ENCODE measurements around the gene PLOD3. TPM values are rescaled to one million over a fixed set of nuclear protein-coding genes. Genes with fewer than 3 reads are reported as not detected.
A peak's percentile ranks its signal among the peaks of the same experiment; 100 is the strongest.

PLOD3 gene
- total RNA-seq, 2 donors from 2014 or later = 44.7 to 53.5 TPM

DNA sequence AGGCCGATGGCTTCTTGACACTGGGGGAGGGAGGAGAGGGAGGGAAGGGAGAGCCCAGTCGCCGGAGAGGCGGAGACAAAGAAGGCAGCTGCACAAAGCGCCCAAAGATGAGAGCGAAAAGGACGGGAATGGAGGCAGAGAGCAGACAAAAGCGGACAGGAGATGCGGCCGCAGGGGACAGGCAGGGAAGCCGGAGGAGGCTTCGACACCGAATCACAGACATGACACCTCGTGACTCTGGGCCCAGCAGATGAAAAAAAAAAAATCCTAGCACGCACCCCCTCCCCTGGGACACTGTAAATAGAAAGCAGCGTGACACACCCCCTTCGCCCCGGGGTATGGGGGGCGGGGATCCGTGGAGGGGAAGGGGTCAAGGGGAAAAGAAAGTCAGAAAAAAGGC is 38.3 kb downstream of the PLOD3 start:
- ATAC-seq = no peak
- no peaks in the 10 kb centered on the region for H3K9me3 Mint-ChIP-seq
- H3K27ac Mint-ChIP-seq = no peak overlapping the region
- DNase-seq (ENCODE audit: low spot score in 2 of 2) = no peak
- H3K36me3 Mint-ChIP-seq = peaks cover 0 to 6% of the 10 kb centered on the region in 2 donors

DNA sequence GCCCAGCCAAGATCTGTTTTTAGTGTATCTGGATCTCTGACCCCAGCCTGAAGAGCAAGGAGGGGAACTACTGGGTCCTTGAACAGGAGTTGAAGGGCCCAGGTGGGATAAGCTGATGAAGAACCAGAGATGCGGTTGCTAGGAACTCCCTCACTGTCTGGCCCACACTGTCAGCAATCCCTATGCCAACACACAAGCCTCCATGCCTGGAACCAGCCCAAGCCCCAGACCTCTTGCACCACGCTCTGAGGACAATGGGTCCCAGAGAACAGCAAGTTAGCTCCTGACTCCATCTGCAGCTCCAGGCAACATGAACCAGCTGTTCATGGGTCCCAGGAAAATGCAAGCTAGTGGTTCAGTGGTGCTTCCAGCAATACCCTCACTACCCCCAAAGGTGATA is 39.7 kb downstream of the PLOD3 start:
- H3K9me3 Mint-ChIP-seq = no peaks in the 10 kb centered on the region
- H3K36me3 Mint-ChIP-seq = peaks cover 0 to 6% of the 10 kb centered on the region in 2 donors
- DNase-seq (ENCODE audit: low spot score in 2 of 2) = no peak
- H3K27ac Mint-ChIP-seq = no peak overlapping the region
- no peak for ATAC-seq

DNA sequence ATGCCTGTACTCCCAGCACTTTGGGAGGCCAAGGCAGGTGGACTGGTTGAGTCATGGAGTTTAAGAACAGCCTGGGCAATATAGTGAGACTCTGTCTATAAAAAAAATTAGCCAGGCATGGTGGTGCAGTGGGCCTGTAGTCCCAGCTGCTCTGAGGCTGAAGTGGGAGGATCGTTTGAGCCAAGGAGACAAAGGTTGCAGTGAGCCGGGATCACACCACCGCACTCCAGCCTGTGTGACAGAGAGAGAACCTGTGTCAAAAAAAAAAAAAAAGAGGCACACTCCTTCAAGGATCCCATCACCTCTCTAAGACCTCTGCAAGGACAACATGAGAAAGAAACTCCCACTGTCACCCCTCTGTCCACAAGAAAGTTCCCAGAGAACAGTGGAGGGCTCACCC is 41.7 kb downstream of the PLOD3 start:
- H3K36me3 Mint-ChIP-seq = peaks cover 0 to 18% of the 10 kb centered on the region in 2 donors
- ATAC-seq = no peak

DNA sequence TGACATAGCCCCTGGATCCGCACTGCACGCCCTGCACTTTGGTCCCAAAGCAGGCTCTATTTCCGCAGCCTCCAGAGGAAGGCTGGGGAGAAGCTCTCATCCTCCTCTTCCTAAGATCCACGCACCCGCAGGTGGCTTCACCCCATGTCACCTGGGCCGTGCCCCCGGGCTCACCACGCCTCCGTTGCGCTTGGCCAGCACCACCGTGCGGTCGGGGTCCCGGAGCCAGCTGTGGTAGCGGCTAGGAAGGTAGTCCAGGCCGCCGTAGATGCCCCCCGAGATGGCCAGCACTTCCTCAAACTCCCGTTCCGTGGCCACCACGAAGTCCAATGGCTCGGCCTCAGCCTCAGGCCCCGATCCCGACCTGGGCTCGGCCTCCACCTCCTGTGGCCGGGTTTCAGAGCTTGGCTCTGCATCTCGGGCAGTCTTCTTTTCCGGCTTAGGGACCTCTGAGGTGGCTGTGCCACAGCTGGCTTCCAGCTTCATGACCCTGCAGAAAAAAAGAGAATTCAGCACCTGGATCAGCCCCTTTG is 43.0 kb downstream of the PLOD3 start:
- Mint-ChIP-seq H3K9me3 (no peaks in the 10 kb centered on the region), H3K27ac (no peak overlapping the region), H3K36me3 (peaks cover 0 to 18% of the 10 kb centered on the region in 2 donors)
- peak in 1 of 2 donors; percentile 7 for ATAC-seq
- no peak for DNase-seq (ENCODE audit: low spot score in 2 of 2)

More for the DNA sequence above, 41.7 kb downstream of the PLOD3 start:
- no peak for DNase-seq (ENCODE audit: low spot score in 2 of 2)
- no peak overlapping the region for H3K27ac Mint-ChIP-seq
- H3K9me3 Mint-ChIP-seq = no peaks in the 10 kb centered on the region

DNA sequence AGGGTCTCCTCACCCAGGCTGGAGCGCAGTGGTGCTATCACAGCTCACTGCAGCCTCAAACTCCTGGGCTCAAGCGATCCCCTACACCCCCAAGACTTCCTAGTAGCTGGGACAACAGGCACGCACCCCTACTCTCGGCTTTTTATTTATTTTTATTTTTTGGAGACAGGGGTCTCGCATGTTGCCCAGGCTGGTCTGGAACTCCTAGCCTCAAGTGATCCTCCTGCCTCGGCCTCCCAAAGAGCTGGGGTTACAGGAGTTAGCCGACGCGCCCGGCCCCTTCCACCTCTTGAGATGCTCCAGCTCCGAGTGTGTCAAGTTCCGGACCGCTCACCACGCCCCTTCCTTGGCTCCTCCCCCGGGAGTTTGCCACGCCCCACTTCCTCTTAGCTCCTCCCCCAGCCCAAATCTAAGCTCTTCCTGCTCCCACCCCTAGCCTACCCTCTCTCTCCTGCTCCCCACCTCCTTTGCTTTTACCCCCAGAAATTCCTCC is 43.6 kb downstream of the PLOD3 start:
- H3K9me3 Mint-ChIP-seq = no peaks in the 10 kb centered on the region
- peak overlapping the region in 1 of 2 donors; percentile 8 for H3K27ac Mint-ChIP-seq
- H3K36me3 Mint-ChIP-seq = peaks cover 0 to 18% of the 10 kb centered on the region in 2 donors
- DNase-seq (ENCODE audit: low spot score in 2 of 2) (peak in 1 of 2 donors; percentile 82), ATAC-seq (peak; percentile 64 to 82)

DNA sequence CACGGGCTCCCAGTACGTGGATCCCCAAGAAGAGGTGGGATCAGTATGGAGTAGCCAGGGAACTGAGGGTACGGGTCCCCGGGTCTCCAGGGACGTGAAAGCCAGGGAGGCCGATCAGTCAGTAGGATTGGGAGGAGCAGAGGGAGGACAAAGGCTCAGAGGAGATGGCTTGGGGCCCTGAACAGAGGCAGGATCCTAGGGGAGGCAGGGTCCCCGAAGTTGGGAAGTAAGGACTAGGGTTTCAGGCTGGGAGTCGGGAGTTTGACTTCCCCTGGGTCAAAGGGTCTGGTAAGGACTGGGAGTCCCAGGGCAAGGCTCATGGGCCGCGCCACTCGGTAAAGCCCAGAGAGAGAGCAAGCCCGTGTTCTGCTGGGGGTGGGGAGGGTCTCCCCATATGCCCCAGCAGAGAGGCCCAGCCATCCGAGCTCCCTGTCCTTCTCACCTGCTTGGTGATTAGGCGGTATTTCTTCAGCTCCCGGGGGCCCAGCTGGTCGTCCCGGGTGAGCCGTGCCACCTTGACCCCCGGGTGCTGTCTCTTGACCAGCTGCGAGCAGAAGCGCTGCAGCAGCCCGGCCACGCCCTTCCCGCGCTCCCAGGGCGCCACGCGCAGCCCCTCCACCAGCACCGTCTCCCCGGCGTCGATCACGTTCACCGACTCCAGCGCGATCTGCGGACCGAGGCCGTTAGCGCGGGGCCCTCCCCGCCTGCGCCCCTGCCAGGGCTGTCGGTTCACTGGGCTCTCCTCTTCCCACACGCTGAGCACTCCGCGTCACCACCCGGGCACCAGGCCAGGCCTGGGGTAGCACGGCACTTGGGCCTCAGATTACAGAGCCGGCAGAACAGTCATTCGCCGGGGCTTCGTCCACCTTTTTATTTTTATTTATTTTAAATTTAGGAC is 44.3 kb downstream of the PLOD3 start:
- H3K36me3 Mint-ChIP-seq = peaks cover 0 to 18% of the 10 kb centered on the region in 2 donors
- DNase-seq (ENCODE audit: low spot score in 2 of 2) = no peak
- H3K27ac Mint-ChIP-seq = no peak overlapping the region
- ATAC-seq = peak; percentile 20 to 27
- H3K9me3 Mint-ChIP-seq = no peaks in the 10 kb centered on the region

DNA sequence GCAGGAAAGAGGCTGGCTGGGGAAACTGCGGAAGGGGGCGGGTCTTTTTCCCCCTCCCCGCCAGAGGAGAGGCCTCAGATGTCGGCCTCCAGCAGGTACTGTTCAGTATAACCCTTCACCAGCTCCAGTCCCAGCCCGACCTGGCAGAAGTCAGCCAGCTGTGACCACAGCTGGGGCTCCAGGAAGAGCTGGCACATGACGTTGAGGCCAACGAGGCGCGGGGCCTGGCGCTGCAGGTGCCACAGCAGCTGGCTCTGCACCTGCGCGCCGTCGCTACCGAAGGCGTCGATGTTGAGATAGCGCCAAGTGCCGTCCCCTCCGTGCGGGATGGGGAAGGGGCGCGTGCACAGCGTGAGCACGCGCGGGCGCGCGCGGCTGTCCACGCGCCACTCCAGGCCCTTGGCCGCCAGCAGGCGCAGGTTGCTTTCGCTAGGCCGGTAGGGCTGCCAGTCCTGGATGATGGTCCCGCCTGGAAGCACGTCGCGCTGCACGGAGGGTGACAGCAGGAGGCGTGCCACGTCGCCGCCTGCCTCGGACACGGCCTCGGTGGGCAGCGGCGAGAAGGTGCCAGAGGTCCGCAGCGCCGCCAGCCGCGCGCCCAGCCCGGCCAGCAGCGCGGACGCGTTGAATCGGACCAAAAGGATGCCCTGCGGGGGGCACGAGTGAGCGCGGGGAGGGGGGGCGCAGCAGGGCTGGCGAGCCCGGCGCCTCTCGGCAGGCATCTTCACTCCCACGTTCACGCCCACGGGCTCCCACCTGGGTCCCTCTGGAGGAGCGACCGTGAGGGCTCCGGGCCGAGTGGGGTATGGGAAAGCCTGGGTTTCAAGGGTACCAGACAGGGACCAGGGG is 45.2 kb downstream of the PLOD3 start:
- no peaks in the 10 kb centered on the region for H3K9me3 Mint-ChIP-seq

DNA sequence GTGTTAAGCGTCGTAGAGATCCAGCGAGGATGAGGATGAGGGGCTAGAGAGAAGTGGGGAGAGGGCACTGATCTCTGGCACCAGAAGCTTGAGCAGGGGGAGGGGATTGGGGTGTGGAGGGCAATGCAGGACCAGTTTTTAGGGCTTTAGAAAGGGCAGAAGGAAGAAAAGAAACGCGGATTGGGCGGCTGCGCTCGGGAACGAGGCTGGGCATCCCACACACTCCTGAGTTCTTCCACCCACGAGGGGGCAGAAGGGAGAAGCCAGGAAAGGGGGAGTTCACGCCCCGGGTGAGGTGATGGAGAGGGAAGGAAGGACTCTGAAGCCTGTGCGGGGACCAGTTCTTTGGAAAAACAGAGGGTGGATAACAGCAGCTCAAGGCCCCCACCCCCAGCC is 45.9 kb downstream of the PLOD3 start:
- H3K36me3 Mint-ChIP-seq = peaks cover 0 to 18% of the 10 kb centered on the region in 2 donors
- no peak for ATAC-seq
- H3K27ac Mint-ChIP-seq = peak overlapping the region in 1 of 2 donors; percentile 35
- DNase-seq (ENCODE audit: low spot score in 2 of 2) = no peak
- H3K9me3 Mint-ChIP-seq = no peaks in the 10 kb centered on the region

More for the DNA sequence above, 45.2 kb downstream of the PLOD3 start:
- DNase-seq (ENCODE audit: low spot score in 2 of 2) = no peak
- Mint-ChIP-seq H3K27ac (peak overlapping the region in 1 of 2 donors; percentile 35), H3K36me3 (peaks cover 0 to 18% of the 10 kb centered on the region in 2 donors)
- no peak for ATAC-seq

DNA sequence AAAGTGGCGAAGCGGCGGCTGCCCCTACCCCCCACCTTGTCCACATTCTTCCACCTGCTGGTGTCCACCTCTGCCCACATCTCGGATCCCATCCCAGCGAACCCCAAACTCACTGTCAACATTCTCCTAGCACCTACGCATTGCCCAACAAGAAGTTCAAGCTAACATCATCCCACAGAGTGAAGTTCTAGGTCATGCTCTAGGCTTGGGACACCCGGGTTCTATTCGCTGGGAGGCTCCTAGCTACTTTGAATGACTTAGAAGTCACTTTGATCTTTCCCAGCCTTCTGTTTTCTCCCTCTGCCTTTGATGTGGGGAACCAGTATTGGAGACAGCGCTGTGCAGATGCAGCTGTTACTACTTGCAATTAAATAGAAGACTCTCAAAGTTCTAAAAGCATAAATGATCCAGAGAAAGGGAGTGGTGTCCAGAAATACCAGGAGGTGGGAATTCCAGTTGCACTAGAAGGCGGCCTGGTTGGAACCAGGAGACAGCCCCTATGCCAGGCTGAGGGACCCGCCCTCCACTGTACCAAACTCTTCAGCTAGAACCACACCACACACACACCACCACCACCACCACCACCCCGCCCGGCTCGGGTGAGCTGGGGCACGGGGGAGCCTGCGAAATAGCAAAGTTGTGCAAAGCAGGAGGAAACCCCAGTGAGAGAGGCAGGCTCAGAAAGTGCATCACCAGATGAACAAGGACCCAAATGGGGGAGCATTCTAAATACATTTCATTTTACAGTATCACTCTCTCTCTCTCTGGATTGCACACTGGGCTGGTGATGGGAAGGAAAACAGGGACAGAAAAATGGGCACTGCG is 46.6 kb downstream of the PLOD3 start:
- Mint-ChIP-seq H3K36me3 (peaks cover under 1 to 18% of the 10 kb centered on the region in 2 donors), H3K27ac (no peak overlapping the region), H3K9me3 (no peaks in the 10 kb centered on the region)
- DNase-seq (ENCODE audit: low spot score in 2 of 2) = no peak
- no peak for ATAC-seq

DNA sequence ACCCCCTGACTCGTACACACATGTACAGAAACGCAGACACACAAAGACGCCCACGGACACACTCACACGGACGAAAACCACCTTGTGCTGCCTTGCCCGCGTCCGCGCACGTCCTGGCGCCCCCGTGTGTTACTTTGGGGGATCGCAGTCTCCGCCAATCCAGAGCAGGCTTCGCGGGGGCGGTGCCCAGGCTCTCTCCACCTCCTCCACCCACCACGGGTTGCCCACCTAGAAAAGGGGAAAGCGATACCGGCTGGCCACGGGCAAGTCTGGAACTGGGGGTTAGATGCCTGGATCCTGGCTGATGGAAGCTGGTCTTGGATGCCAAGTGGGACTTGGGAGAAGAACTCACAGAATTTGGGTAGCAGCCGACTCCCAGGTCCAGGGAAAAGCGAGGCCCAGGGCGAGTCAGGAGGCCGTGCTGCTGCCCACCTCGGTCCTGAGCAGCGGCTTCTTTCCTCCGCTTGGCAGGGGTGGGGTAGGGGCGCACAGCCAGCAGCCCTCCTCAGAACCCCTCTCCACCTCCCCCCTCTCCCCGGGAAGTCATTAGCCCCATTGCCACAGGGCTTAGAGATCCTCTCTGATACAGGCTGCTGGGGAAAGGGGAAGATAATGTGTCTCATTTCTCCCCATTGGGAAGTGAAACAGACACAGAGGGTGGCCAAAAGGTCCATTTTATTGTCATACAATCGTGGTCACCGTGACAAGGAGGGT is 47.4 kb downstream of the PLOD3 start:
- no peaks in the 10 kb centered on the region for H3K9me3 Mint-ChIP-seq
- DNase-seq (ENCODE audit: low spot score in 2 of 2) (peak; percentile 77 to 91), ATAC-seq (peak; percentile 50 to 52)
- H3K27ac Mint-ChIP-seq = no peak overlapping the region
- peaks cover 6 to 13% of the 10 kb centered on the region in 2 donors for H3K36me3 Mint-ChIP-seq

DNA sequence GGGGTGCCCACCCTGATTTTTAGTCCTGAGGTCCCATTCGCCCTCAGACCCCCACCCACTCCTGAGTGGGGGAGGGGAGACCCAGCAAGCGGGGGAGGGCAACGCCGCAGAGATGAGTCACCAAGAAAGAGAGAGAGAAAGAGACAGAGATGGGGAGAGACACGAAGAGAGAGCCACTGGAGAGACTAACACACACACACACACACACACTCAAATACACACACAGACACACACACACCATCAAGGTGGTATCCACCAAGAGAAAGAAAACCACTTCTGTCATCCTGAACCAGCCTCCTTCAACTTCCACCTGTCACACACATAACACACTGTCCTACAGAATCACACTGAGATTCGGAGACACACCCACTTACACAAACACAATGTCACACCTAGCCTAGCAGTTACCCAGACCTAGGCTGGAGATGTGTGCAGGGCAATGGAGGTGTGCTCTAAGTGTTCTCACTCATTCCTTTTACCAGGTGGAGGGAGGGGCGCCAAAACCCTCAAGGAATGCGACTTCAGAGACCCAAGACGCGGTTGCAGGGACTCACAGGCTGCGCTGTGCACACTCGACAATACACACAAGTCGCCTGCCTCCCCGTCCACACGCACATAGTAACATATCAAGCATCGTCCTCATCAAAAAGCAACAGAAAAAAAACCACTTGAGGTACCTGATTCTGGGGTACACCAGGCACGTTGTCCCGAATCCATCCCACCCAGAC is 48.1 kb downstream of the PLOD3 start:
- Mint-ChIP-seq H3K27ac (no peak overlapping the region), H3K36me3 (peaks cover 6 to 12% of the 10 kb centered on the region in 2 donors), H3K9me3 (no peaks in the 10 kb centered on the region)
- ATAC-seq (peak in 1 of 2 donors; percentile 2), DNase-seq (ENCODE audit: low spot score in 2 of 2) (no peak)

DNA sequence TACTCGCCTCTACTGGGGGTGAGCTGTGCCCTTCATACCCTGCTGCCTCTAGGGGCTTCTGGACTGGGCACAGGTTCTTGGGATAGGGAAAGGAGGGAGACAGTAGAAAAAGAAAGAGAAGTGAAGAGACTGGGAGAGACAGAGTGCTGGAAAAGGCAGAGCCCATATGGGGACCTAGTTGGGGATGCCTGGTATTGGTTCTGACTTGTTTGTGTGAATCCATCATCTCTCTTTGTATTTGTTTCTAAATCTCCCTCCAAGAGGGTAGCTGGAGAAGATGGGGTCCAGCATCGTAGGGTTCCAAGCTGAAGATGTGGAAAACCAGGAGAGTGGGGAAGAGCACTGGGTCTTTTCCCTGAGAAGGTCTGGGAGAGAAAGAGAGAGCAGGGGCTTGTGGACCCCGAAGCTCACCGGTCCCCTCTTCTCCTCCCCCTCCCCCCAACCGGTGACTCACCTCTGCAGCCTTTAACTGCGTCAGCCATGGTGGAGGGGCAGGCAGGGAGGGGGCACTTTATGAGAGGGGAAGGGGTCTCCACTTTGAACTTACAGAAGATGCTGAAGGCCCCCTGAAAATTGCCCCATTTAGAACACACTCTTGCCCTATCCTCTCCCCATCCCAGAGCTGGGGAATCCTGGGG is 48.9 kb downstream of the PLOD3 start:
- peaks cover 6 to 12% of the 10 kb centered on the region in 2 donors for H3K36me3 Mint-ChIP-seq
- no peak overlapping the region for H3K27ac Mint-ChIP-seq
- no peak for ATAC-seq
- no peaks in the 10 kb centered on the region for H3K9me3 Mint-ChIP-seq
- DNase-seq (ENCODE audit: low spot score in 2 of 2) = no peak

DNA sequence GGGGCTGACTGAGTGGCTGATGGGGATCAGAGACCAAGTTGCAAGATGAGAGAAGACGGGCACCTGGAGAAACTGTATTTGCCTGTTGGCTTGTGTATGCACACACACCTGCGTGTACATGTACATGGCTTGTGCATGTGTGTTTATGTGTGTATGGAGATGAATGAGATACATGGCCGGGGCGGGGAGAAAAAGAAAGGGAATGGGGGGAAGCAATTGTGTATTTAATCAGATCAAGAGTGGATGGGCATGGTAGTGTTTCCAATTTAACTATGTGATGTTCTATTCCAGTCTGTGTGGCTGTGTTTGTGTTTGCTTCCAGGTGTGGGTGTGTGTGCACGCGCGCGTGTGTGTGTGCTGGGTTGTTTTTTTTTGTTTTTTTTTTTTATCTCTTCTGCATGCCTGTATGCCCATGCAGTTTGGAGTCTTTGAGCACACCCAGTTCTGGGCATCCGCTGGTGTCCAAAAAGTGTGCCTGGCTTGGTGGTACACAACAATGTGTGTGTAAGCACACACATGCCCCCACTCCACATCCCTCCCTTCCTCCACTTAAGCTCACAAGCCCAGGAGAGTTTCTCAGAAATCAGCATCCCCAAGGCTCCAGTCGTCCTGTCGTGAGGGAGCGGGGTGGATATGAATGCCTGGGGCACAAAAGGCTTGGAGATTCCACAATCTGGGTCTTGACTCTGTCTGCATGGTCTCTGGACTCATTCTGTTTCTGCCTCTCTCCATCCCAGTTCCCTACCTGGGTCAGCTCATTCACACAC is 49.6 kb downstream of the PLOD3 start:
- DNase-seq (ENCODE audit: low spot score in 2 of 2) (no peak), ATAC-seq (no peak)
- H3K9me3 Mint-ChIP-seq = no peaks in the 10 kb centered on the region
- no peak overlapping the region for H3K27ac Mint-ChIP-seq
- H3K36me3 Mint-ChIP-seq = peaks cover 6 to 12% of the 10 kb centered on the region in 2 donors
